ENCODE measurements around the gene ASRGL1.
"Not testable (repeated sequence)": the region's sequence is repeated elsewhere in the genome, so short reads cannot be mapped to it uniquely, and the experiment has no call there.

Gene ASRGL1

GRCh38 chr11:62315431-62315830 lies 21.8 kb upstream of the ASRGL1 start:
- CTCF ChIA-PET, result interaction anchor here (0.7 kb wide), 1 partner anchor 23 kb away, joined by 3 read pairs; no protein-coding TSS in a partner anchor
- no peak for DNase-seq (ENCODE audit: extremely low spot score)
- TF ChIP-seq FOXM1 (IDR thresholded peaks at IDR 0.05; ENCODE audit: borderline replicate concordance) (no peak), LEF1 (IDR thresholded peaks at IDR 0.05; ENCODE audit: borderline replicate concordance) (no peak), TARDBP (IDR thresholded peaks at IDR 0.05) (no peak), L3MBTL2 (conservative IDR thresholded peaks at IDR 0.05) (no peak), FOXA1 (IDR thresholded peaks at IDR 0.05) (no peak), ARNT (IDR thresholded peaks at IDR 0.05) (no peak)

GRCh38 chr11:62322524-62322923 lies 14.7 kb upstream of the ASRGL1 start:
- no peak for DNase-seq (ENCODE audit: extremely low spot score)
- ChIA-PET CTCF (interaction anchor here (0.8 kb wide), 1 partner anchor 9 kb away, joined by 3 read pairs; no protein-coding TSS in a partner anchor), POLR2A (interaction anchor here (1.8 kb wide), 1 partner anchor 15 kb away, joined by 7 read pairs; no protein-coding TSS in a partner anchor)
- TF ChIP-seq ELF4 (IDR thresholded peaks at IDR 0.05) (no peak), FOXM1 (IDR thresholded peaks at IDR 0.05; ENCODE audit: borderline replicate concordance) (no peak)

More at GRCh38 chr11:62315431-62315830, 21.8 kb upstream of the ASRGL1 start:
- POLR2A ChIA-PET, result no interaction called here

GRCh38 chr11:62324731-62325556 lies 12.3 kb upstream of the ASRGL1 start:
- peak; percentile 63 for DNase-seq (ENCODE audit: extremely low spot score)
- ChIA-PET CTCF (no interaction called here), POLR2A (no interaction called here)
- TF ChIP-seq SUZ12 (IDR thresholded peaks at IDR 0.05) (no peak), ZNF384 (IDR thresholded peaks at IDR 0.05) (no peak), TARDBP (IDR thresholded peaks at IDR 0.05) (no peak), CTBP1 (IDR thresholded peaks at IDR 0.05; ENCODE audit: borderline replicate concordance) (no peak)

- CTCF ChIA-PET, POLR2A ChIA-PET: not testable (repeated sequence)
These were observed 11.5 kb upstream of the ASRGL1 start for GRCh38 chr11:62325781-62326180.

GRCh38 chr11:62326719-62327118 lies 10.5 kb upstream of the ASRGL1 start:
- DNase-seq (ENCODE audit: extremely low spot score); CTCF ChIA-PET; POLR2A ChIA-PET: not testable (repeated sequence)

More at GRCh38 chr11:62325781-62326180, 11.5 kb upstream of the ASRGL1 start:
- DNase-seq (ENCODE audit: extremely low spot score), result not testable (repeated sequence)

- POLR2A ChIA-PET, result not testable (repeated sequence)
- CTCF ChIA-PET, result interaction anchor here (0.6 kb wide), 1 partner anchor 367 kb away, joined by 3 read pairs; no protein-coding TSS in a partner anchor
These were observed 9.7 kb upstream of the ASRGL1 start for GRCh38 chr11:62327541-62327940.

GRCh38 chr11:62331264-62331663 lies 6.0 kb upstream of the ASRGL1 start:
- CTCF ChIA-PET, result not testable (repeated sequence)

More at GRCh38 chr11:62327541-62327940, 9.7 kb upstream of the ASRGL1 start:
- not testable (repeated sequence) for DNase-seq (ENCODE audit: extremely low spot score)

GRCh38 chr11:62333768-62334167 lies 3.5 kb upstream of the ASRGL1 start:
- TF ChIP-seq PKNOX1 (IDR thresholded peaks at IDR 0.05) (no peak), ZNF384 (IDR thresholded peaks at IDR 0.05) (no peak), FOXM1 (IDR thresholded peaks at IDR 0.05; ENCODE audit: borderline replicate concordance) (no peak), FOXA1 (IDR thresholded peaks at IDR 0.05) (no peak), ARNT (IDR thresholded peaks at IDR 0.05) (no peak), L3MBTL2 (conservative IDR thresholded peaks at IDR 0.05) (no peak), SP1 (IDR thresholded peaks at IDR 0.05) (no peak), CTBP1 (IDR thresholded peaks at IDR 0.05; ENCODE audit: borderline replicate concordance) (no peak), BHLHE40 (IDR thresholded peaks at IDR 0.05; ENCODE audit: borderline replicate concordance) (no peak), LEF1 (IDR thresholded peaks at IDR 0.05; ENCODE audit: borderline replicate concordance) (no peak), NFRKB (IDR thresholded peaks at IDR 0.05) (no peak), FOXK2 (IDR thresholded peaks at IDR 0.05) (no peak), TARDBP (IDR thresholded peaks at IDR 0.05) (no peak), SUZ12 (IDR thresholded peaks at IDR 0.05) (no peak), HDGF (IDR thresholded peaks at IDR 0.05; ENCODE audit: borderline replicate concordance) (no peak), ELF4 (IDR thresholded peaks at IDR 0.05) (no peak)
- DNase-seq (ENCODE audit: extremely low spot score), result no peak
- CTCF ChIA-PET, result interaction anchor here (1.0 kb wide), 1 partner anchor 23 kb away, joined by 4 read pairs; no protein-coding TSS in a partner anchor
- POLR2A ChIA-PET, result no interaction called here

More at GRCh38 chr11:62331264-62331663, 6.0 kb upstream of the ASRGL1 start:
- POLR2A ChIA-PET; DNase-seq (ENCODE audit: extremely low spot score): not testable (repeated sequence)

- ChIA-PET CTCF (interaction anchor here (1.0 kb wide), 1 partner anchor 9 kb away, joined by 3 read pairs; no protein-coding TSS in a partner anchor), POLR2A (interaction anchor here (0.7 to 1.4 kb wide), 2 partner anchors 23 to 369 kb away, joined by 3 to 4 read pairs; no protein-coding TSS in a partner anchor)
These were observed 322 bp upstream of the ASRGL1 start for GRCh38 chr11:62336949-62337302.

More at GRCh38 chr11:62336949-62337302, 322 bp upstream of the ASRGL1 start:
- DNase-seq (ENCODE audit: extremely low spot score), result not testable (repeated sequence)
